SK-N-MC (cell line): Measurements from ENCODE around the gene SPIN1.

Experiments
- EZH2 ChIP-seq: fragments of 200-600 bp; sonication (generic); IDR thresholded peaks from one replicate; pipeline ENCODE4 v1.6.1; 2017; ENCODE audit warnings: antibody characterized with exemption
- FOXP2 ChIP-seq: optimal IDR thresholded peaks from 2 replicates; pipeline ENCODE3; 2011; ENCODE audit warnings: mild to moderate bottlenecking, moderate library complexity; ENCODE audit not compliant: insufficient read depth; ENCODE audit errors: extremely low read length, control extremely low read depth
- POLR2AphosphoS5 ChIP-seq: IDR thresholded peaks from 2 replicates; pipeline ENCODE4 v1.6.1; 2012; ENCODE audit warnings: mild to moderate bottlenecking, low read depth, low read length, borderline replicate concordance

DNA sequence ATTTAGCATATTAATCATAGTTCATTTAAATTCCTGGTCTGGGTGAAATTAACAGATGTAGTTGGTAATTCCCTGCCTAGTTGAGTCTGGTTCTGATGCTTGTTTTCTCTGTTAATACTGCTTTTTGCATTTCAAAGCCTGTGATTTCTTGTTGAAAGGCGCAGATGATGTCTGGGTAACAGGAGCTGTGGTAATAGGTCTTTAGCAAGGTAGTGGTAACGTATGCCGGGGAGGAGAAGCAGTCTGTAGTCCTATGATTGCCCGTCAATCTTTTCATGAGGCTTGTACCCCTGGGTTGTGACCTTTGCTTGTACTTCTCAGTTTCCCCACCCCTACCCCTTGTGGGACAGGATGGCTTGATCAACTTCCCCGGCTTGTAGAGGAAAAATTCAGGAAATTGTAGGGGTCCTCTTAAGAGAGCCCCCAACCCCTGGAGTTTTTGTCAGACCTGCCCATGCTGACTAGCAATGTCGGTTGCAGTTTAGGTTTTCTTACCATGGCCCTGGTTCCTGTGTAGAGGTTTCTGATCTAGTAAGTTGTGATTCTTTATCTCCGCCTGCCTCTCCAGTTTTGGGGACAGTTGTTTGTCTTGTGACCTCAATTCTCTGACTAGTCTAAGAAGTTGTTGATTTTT, 55.4 kb downstream of the SPIN1 start:
- TF ChIP-seq EZH2: no peak
- TF ChIP-seq POLR2AphosphoS5: no peak
- no peak for TF ChIP-seq FOXP2
